Fibroblast of skin of abdomen (primary cell): ENCODE results near the gene TMPRSS7.

Experiments used
- DNase-seq: peaks from one replicate; pipeline ENCODE4 v3.0.0-alpha.2; 2013

Gene TMPRSS7

DNA sequence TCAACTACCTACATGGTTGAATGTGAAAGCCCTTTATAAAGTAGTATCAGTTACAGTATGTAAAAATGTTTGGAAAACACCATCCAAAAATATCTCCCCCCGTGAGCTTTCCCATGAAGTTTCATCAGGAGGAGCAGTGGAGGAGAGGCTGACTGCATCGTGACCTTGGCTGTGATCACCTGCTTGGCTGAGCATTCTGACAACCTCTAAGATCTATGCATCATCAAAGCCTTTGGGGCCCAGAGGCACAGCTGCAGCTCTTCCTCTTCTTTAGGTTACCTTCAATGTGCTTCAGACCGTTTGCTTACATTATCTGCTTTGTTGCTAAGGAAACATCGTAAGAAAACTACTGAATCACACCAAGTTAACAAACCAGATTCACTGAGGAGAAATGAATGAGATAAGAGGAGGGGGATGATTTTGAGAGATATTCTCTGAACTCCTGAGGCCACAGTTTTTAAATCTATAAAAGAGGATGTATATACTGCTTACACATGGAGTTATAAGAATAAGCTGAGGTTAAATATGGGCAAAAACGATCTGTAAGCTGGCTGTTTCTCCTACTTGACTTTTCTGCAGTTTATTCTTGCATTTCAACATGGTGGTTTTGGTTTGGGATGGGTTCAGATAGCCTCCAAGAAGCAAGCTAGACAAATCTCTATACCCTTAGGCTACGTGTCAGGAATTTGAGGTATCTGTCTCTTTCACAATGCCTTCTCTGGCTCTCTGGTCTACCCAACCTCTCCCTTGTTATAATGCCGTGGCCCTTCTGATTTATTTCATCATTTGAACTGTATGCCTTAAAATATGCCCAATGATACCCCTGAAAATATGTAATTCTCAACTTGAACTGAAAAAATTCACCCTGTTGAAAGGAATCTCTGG is 94.5 kb downstream of the TMPRSS7 start:
- DNase-seq = peak; percentile 13

GRCh38 chr3:112129925-112130637 is 95.5 kb downstream of the TMPRSS7 start:
- no peak for DNase-seq

GRCh38 chr3:112130638-112130993 is 96.1 kb downstream of the TMPRSS7 start:
- no peak for DNase-seq
